Measurements from ENCODE around the gene DNAH10. TPM values are rescaled to one million over a fixed set of nuclear protein-coding genes. Genes with fewer than 3 reads are reported as not detected.

Gene DNAH10
- total RNA-seq, 1 experiment from 2014 or later, result 0.39 TPM

GRCh38 chr12:123942238-123942653 is 180.1 kb downstream of the DNAH10 start:
- no TSS peak for BruUV-seq (replicated peaks)
- H3K27me3 ChIP-seq (ENCODE audit: control insufficient read depth, insufficient read depth, low read length), result no peaks in the 10 kb centered on the region
- ChIA-PET POLR2A (no interaction called here), CTCF (no interaction called here)
- in situ Hi-C loops (cut with HindIII; ENCODE audit: low pct_unique_long_range_greater_than_20kb, low sequenced_read_pairs) (no loop called here), intact Hi-C loops (cut with micrococcal nuclease; ENCODE audit: unreplicated experiment) (no loop called here)
- H3K27ac ChIP-seq (ENCODE audit: low read length), result no peak overlapping the region
- no peak for ATAC-seq
- H3K4me1 ChIP-seq (ENCODE audit: control insufficient read depth, insufficient read depth, low read length), result no peaks in the 10 kb centered on the region
- H3K36me3 ChIP-seq (ENCODE audit: control insufficient read depth, insufficient read depth, low read length), result no peaks in the 10 kb centered on the region; the same call in 1 of the 2 replicates
- H3K4me3 ChIP-seq (ENCODE audit: low read depth in 2 of 2, low read length in 2 of 2), result no peak overlapping the region
- TF ChIP-seq CTCF (IDR thresholded peaks at IDR 0.05), result no peak
- TF ChIP-seq REST (IDR thresholded peaks at IDR 0.05; ENCODE audit: insufficient read depth in 1 of 2, low read depth in 2 of 2, low read length in 1 of 2), result no peak
- TF ChIP-seq POLR2AphosphoS5 (IDR thresholded peaks at IDR 0.05; ENCODE audit: low read depth, low read length), result no peak
- no peak for TF ChIP-seq SIN3A (IDR thresholded peaks at IDR 0.05; ENCODE audit: borderline replicate concordance, insufficient read depth, low read depth, low read length)
- TF ChIP-seq TCF7L2 (IDR thresholded peaks at IDR 0.05; ENCODE audit: low read depth, low read length), result no peak
- no peaks in the 10 kb centered on the region for H3K9me3 ChIP-seq (ENCODE audit: control insufficient read depth, insufficient read depth, low read depth, low read length)
- DNase-seq (ENCODE audit: low read depth, low spot score), result no peak

GRCh38 chr12:123942911-123943648 is 181.0 kb downstream of the DNAH10 start:
- Histone ChIP-seq H3K27me3 (ENCODE audit: control insufficient read depth, insufficient read depth, low read length) (no peaks in the 10 kb centered on the region), H3K27ac (ENCODE audit: low read length) (no peak overlapping the region), H3K36me3 (ENCODE audit: control insufficient read depth, insufficient read depth, low read length) (no peaks in the 10 kb centered on the region; the same call in 1 of the 2 replicates), H3K4me1 (ENCODE audit: control insufficient read depth, insufficient read depth, low read length) (no peaks in the 10 kb centered on the region), H3K9me3 (ENCODE audit: control insufficient read depth, insufficient read depth, low read depth, low read length) (no peaks in the 10 kb centered on the region), H3K4me3 (ENCODE audit: low read depth in 2 of 2, low read length in 2 of 2) (no peak overlapping the region)
- no TSS peak for BruUV-seq (replicated peaks)
- in situ Hi-C loops (cut with HindIII; ENCODE audit: low pct_unique_long_range_greater_than_20kb, low sequenced_read_pairs) (no loop called here), intact Hi-C loops (cut with micrococcal nuclease; ENCODE audit: unreplicated experiment) (no loop called here)
- ChIA-PET CTCF (no interaction called here), POLR2A (no interaction called here)
- no peak for TF ChIP-seq POLR2AphosphoS5 (IDR thresholded peaks at IDR 0.05; ENCODE audit: low read depth, low read length)
- no peak for TF ChIP-seq CTCF (IDR thresholded peaks at IDR 0.05)
- TF ChIP-seq SIN3A (IDR thresholded peaks at IDR 0.05; ENCODE audit: borderline replicate concordance, insufficient read depth, low read depth, low read length), result no peak
- no peak for TF ChIP-seq REST (IDR thresholded peaks at IDR 0.05; ENCODE audit: insufficient read depth in 1 of 2, low read depth in 2 of 2, low read length in 1 of 2)
- no peak for TF ChIP-seq TCF7L2 (IDR thresholded peaks at IDR 0.05; ENCODE audit: low read depth, low read length)
- ATAC-seq (no peak), DNase-seq (ENCODE audit: low read depth, low spot score) (no peak)
